ENCODE measurements around the gene GABRR3.

Gene GABRR3

GRCh38 chr3:97991293-97991682 is 43.8 kb downstream of the GABRR3 start:
- ChIA-PET POLR2A (no interaction called here), CTCF (no interaction called here)
- TF ChIP-seq CTCF (IDR thresholded peaks at IDR 0.05; ENCODE audit: insufficient read depth, low read length, missing control alignments): no peak

GRCh38 chr3:97990624-97991292 is 44.4 kb downstream of the GABRR3 start:
- no peak for DNase-seq (ENCODE audit: low read depth, low spot score)
- TF ChIP-seq CTCF (IDR thresholded peaks at IDR 0.05; ENCODE audit: insufficient read depth, low read length, missing control alignments): no peak
- POLR2A ChIA-PET: no interaction called here
- H3K4me3 ChIP-seq (ENCODE audit: low read depth, low read length): no peak overlapping the region
- CTCF ChIA-PET: no interaction called here

More at GRCh38 chr3:97991293-97991682, 43.8 kb downstream of the GABRR3 start:
- no peak overlapping the region for H3K4me3 ChIP-seq (ENCODE audit: low read depth, low read length)
- DNase-seq (ENCODE audit: low read depth, low spot score): no peak

- H3K4me3 ChIP-seq (ENCODE audit: low read depth, low read length): no peak overlapping the region
- no peak for TF ChIP-seq CTCF (IDR thresholded peaks at IDR 0.05; ENCODE audit: insufficient read depth, low read length, missing control alignments)
- ChIA-PET POLR2A (no interaction called here), CTCF (no interaction called here)
- no peak for DNase-seq (ENCODE audit: low read depth, low spot score)
These were observed 46.1 kb downstream of the GABRR3 start for GRCh38 chr3:97988784-97989568.

- POLR2A ChIA-PET: no interaction called here
- no peak overlapping the region for H3K4me3 ChIP-seq (ENCODE audit: low read depth, low read length)
- no peak for TF ChIP-seq CTCF (IDR thresholded peaks at IDR 0.05; ENCODE audit: insufficient read depth, low read length, missing control alignments)
- CTCF ChIA-PET: interaction anchor here (0.8 kb wide), 1 partner anchor 12 kb away, joined by 3 read pairs; no protein-coding TSS in a partner anchor
- DNase-seq (ENCODE audit: low read depth, low spot score): no peak
These were observed 47.8 kb downstream of the GABRR3 start for GRCh38 chr3:97987306-97987705.

- TF ChIP-seq CTCF (IDR thresholded peaks at IDR 0.05; ENCODE audit: insufficient read depth, low read length, missing control alignments): no peak
- ChIA-PET POLR2A (no interaction called here), CTCF (interaction anchor here (0.6 to 1.5 kb wide), 3 partner anchors 13 to 496 kb away, joined by 3 to 7 read pairs (median 3); no protein-coding TSS in a partner anchor)
- no peak for DNase-seq (ENCODE audit: low read depth, low spot score)
- H3K4me3 ChIP-seq (ENCODE audit: low read depth, low read length): no peak overlapping the region
These were observed 51.1 kb downstream of the GABRR3 start for GRCh38 chr3:97983933-97984491.

- no peak overlapping the region for H3K4me3 ChIP-seq (ENCODE audit: low read depth, low read length)
- no peak for DNase-seq (ENCODE audit: low read depth, low spot score)
- TF ChIP-seq CTCF (IDR thresholded peaks at IDR 0.05; ENCODE audit: insufficient read depth, low read length, missing control alignments): no peak
- POLR2A ChIA-PET: no interaction called here
- CTCF ChIA-PET: no interaction called here
These were observed 53.2 kb downstream of the GABRR3 start for GRCh38 chr3:97981886-97982285.

All from AG04449 (cell line).